GM19397 (cell line): ENCODE data around the gene ZNF420.
"Not testable (repeated sequence)": the region's sequence is repeated elsewhere in the genome, so short reads cannot be mapped to it uniquely, and the experiment has no call there.

Experiments
- ATAC-seq: cut with Tn5 transposase; IDR thresholded peaks from one replicate; pipeline ENCODE4 v1.9.1; 2021; ENCODE audit warnings: mild to moderate bottlenecking, moderate library complexity; ENCODE audit not compliant: unreplicated experiment

Gene ZNF420

DNA sequence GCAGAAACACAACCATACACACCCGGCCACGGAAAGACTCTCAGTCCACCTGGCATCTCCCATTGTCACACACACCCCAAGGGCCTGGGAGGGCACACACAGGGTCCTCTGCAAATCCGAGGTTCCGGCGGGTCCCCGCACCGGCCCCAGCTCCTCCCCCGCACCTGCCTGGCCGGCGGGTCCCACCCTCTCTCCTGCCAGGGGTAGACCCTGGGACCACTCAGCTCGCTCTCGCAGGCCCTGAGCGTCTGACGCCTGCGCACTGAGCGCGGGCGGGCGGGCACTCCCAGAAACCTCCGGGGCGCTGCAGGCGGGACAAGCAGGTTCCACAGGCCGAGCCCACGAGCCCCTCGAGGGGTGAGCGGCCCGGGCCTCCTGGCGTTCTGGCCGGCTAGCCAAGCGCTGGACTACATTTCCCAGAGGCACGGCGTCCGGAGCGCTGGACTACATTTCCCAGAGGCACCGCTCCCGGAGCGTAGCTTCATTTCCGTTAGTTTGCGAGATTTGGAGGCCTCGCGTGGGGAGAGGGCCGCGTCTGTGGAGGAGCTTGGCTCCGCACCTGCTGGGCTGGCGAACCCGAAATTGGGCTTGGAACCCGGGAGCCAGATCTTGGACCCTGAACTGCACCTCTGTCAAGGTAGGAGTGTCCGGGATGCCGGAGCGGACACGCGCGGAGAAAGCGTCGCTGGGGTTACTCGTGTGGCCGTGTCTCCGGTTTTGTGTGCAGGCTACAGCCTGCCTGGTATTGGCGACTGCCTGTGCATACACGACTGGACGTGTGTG, at the start of gene ZNF420:
Gene ZNF420, plus strand, starts transcription at position 500 of the 783 bp plus-strand sequence. CDS start 10,686 bp downstream, outside the sequence.
- ATAC-seq = peak; percentile 97

DNA sequence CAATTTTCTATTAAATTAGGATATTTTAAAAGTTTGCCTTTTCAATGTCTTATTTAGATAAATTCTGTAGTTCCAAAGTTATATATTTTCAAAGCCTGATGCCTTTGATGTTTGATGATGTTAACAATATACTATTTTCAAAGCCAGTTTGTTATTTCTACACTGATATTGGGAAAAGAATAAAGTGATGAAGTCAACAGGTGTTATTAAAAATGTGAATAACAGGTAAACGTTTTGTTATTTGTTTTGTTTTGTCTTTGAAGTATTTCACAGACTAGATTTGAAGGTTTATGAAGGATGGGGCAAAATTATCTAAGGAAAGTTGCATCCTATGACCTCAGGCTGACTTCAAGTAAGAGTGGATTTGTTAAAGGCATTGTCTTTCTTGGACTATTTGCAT, 33.1 kb upstream of the ZNF420 start:
- ATAC-seq = no peak

DNA sequence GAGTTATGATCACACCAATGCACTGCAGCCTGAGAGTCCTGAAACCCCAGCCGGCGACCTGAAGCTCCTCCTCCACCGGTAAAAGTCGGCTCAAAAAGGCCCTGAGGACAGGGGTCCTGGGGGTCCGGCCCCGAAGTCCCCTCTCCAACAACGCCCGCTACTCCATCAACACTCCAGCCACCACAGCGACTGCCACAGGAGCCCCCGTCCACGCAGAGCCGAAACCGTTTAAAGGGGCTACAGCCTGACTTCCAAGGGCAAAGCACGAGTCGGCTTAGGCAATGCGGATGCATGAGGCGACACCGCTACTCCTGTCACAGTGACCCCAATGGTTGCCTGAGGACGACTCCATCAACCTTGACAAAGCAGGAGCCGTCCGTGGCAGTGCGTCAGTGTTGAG, 22.9 kb upstream of the ZNF420 start:
- no peak for ATAC-seq

DNA sequence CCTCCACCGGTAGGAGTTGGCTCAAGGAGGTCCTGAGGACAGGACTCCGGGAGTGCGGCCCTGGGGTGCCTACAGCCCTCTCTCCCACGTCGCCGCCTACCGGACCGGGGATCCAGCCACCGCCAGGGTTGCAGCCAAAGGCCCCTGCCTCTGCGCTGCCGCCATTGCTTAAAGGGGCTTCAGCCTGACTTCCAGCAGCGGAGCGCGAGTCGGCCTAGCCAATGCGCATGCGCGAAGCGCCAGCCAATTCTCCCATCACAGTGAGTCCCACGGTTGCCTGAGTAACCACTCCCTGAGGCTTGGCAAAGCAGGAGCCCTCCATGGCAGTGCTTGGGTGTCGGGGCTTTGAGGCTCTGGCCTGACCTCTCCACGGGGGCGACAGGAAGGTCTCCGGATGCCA, 21.5 kb upstream of the ZNF420 start:
- no peak for ATAC-seq

DNA sequence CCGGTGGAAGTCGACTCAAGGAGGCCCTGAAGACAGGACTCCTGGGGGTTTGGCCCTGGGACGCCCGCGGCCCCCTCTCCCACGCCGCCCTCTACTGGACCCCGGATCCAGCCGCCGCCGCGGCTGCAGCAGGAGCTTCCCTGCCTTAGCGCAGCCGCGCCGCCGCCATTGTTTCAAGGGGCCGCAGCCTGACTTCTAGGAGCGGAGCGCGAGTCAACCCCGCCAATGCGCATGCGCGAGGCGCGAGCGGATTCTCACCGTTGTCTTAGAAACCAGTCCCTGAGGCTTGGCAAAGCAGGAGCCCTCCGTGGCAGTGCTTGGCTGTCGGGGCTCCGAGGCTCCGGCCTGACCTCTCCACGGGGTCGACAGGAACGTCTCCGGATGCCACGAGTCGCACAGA, 19.1 kb upstream of the ZNF420 start:
- no peak for ATAC-seq

DNA sequence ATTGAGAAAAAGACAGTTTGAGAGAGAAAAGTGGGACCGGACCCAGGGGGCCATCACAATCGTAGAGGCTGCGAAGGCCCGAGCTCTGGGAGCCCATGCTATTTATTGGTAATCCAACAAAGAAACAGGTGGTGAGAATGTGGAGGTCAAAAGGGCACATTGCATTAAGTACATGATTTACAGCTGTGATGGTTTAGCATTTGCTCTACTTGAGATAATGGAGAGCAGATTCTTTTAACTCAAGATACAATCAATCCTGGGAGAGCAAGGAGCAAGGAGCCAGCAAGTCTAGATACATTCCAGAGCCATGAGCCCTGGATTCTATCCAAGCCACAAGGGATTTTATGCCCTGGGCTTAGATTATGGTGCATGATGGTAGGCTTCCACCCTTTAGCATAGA, 13.3 kb upstream of the ZNF420 start:
- not testable (repeated sequence) for ATAC-seq

DNA sequence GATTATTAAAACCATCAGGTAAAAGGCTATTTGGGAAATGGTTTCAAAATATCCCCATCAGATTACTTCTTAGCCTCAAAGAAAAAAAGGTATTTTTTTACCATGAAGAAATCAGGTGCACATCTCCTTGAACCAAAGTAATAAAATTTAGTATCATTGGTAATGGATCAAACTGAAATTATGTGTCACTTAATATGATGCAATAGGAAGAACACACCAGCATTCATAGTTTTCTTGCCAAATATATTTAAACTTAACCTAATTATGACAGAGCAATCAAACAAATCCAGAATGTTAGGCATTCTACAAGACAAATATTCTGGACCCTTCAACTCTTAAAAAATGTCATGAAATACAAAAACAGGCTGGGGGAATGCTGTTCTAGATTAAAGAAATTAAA, 4.1 kb upstream of the ZNF420 start:
- ATAC-seq = no peak

DNA sequence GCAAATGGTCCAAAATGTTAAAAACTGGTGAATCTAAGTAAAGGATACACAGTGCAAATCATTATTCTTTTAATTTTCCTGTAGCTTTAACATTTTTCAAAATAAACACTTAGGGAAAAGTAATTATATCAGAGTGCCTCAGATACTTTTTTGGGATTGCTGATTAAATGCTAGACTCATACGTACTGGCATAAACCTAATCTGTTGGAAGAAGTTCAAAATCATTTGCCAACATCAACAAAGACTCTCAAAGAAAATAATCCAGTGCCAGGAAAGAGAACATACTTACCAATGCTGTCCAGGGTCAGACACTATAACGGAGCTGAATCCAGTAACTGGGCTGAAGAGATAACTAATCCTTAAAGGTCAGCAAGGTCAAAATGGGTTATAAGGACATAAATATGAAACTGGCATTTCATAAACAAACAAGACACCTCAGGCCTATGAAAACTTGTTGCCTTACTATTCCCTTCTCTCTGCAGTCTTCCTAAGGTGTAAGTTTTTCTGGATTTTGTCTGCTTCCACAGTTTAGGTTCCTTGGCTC, 3.3 kb upstream of the ZNF420 start:
- no peak for ATAC-seq

DNA sequence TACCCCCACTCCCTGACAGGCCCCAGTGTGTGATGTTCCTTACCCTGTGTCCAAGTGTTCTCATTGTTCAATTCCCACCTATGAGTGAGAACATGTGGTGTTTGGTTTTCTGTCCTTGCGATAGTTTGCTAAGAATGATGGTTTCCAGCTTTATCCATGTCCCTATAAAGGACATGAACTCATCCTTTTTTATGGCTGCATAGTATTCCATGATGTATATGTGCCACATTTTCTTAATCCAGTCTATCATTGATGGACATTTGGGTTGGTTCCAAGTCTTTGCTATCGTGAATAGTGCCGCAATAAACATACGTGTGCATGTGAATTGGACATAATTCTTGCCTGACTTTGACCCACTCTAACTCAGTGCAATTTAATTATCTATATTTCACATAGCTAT, 1.7 kb upstream of the ZNF420 start:
- ATAC-seq = not testable (repeated sequence)

DNA sequence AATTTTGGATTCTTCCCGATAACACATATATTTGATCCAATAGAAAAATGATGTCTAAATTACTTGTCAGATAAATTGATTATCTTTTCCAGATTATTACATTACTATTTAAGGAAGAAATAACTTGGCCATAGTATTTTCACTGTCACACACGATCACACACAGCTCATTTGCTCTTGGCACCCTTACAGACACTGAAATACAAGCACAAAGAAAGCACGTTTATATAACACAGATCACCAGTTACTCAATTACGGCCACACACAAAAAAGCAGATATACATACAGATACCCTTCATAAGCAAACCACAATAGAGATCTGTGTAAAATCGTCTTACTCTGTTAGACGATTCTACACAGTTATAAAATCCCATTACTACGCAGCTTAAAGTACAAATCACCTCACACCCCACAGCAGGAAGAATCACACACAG, 716 bp upstream of the ZNF420 start:
- no peak for ATAC-seq

DNA sequence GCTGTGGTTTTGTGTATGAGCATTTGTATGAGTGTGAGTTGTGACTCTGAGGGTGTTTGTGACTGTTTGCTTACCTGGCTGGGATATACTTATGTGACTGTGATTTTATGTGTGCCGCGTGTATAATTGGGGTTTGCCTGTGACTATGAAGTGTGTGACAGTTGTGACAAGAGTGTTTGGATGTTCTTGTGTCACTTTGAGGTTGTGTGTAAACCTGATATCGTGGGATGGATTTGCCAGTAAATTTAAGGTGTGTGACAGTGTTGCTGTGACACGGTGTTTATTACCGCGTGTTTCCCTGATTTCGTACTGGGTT, 442 bp downstream of the ZNF420 start:
- ATAC-seq = no peak

DNA sequence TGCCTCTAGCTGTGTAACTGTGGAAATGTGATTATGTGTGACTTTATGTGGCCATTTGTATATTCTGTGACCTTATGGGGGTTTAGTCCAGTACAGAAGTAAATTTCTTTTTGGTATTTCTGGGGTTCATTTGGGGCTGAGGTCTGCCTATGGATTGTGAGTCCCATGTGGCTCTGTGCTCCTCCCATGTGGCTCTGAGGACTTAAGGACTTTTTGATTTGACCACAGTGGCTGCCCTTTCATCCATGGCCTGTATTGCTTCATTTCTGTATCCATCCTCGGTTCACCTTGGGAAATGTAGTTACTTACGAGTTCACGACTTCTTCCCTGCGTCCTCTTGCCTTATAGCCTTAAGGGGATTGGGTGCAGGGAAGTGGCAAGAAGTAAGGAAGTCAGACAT, 1.0 kb downstream of the ZNF420 start:
- ATAC-seq = no peak

DNA sequence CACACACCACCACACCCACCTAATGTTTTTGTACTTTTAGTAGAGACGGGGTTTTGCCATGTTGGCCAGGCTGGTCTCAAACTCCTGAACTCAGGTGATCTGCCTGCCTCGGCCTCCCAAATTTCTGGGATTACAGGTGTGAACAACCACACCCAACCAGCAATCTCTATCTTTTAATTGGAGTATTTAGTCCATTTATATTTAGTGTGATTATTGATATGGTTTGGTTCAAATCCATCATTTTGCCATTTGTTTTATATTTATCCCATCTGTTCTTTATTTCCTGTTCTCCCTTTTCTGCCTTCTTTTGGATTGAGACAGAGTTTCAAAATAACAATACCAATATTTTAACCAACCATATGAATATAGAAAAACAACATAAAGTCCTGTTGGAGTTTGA, 4.1 kb downstream of the ZNF420 start:
- ATAC-seq = no peak

DNA sequence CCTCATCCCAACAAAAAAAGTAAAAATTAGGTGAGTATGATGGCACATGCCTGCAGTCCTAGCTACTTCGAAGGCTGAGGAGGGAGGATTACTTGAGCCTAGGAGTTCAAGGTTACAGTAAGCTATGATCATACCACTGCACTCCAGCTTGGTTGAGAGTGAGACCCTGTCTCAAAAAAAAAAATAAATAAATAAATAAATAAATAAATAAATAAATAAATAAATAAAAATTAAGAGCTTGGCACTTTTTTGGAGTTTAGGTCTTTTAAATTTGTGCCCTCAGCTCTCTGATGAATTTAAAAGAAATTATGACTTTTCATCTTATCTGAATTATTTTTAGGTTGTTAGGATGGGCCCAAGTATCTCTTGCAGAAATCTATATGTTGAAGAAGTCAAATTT, 8.9 kb downstream of the ZNF420 start:
- no peak for ATAC-seq

DNA sequence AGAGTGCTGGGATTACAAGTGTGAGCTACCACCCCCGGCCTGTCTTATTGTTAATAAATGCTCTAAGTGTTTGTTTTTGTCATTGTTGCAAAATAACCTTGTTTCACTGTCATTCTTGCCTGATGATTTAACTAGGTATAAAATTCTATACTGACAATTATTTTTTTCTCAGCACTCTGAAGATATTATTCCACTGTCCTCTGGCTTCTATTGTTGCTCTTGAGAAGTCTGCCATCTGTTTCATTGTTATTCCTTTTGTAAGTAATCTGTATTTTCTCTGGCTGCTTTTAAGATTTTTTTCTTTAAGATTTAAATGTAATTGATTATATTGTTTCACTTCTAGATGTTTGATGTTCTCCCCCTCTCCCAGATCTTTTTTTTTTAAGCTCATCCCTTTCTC, 17.6 kb downstream of the ZNF420 start:
- no peak for ATAC-seq

DNA sequence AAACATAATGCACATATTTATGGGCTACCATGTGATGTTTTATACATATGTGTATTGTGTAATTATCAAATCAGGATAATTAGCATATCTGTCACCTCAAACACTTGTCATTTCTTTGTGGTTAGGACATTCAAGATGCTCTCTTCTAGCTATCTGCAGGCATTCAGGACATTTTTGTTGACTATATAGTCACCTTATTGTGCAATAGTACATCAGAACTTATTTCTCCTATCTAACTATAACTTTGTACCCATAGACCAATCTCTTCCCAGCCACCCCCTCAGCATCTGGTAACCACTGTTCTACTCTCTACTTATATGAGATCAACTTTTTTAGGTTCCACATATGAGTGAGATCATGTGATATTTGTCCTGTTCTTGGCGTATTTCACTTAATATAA, 20.3 kb downstream of the ZNF420 start:
- no peak for ATAC-seq

DNA sequence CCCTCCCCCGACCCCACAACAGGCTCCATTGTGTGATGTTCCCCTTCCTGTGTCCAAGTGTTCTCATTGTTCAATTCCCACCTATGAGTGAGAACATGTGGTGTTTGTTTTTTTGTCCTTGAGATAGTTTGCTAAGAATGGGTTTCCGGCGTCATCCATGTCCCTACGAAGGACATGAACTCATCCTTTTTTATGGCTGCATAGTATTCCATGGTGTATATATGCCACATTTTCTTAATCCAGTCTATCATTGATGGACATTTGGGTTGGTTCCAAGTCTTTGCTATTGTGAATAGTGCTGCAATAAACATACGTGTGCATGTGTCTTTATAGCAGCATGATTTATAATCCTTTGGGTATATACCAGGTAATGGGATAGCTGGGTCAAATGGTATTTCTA, 25.9 kb downstream of the ZNF420 start:
- ATAC-seq = not testable (repeated sequence)

DNA sequence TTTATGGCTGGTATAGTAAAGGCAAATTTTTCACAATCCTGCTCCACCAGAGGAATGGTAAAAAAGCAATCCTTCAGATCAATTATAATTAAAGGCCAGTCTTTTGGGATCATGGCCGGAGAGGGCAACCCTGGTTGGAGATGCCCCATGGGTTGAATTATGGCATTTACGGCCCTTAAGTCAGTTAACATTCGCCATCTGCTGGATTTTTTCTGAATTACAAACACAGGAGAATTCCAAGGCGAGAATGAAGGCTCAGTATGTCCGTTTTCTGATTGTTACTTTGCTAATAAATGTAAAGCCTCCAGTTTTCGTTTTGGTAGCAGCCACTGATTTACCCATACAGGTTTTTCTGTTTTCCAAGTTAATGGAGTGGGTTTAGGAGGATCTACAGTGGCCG, 33.5 kb downstream of the ZNF420 start:
- not testable (repeated sequence) for ATAC-seq

DNA sequence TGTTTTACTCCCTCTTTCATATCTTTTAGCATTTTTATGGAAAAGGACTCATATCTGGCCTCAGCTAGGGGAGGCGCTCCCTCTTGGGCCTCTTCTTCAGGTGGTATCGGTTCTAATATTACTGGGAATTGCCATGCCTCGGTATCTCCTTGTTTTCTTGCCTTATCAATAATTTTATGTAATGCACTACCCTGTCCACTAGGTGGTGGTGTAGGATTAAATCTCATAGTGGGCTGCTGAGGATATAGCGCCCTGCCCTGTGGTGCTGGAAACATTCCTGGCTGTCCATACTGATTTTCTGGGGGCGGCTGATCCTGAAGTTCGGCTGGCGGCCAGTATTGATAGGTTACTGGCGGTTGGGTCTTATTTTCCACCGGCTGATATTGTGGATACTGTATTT, 35.8 kb downstream of the ZNF420 start:
- no peak for ATAC-seq

DNA sequence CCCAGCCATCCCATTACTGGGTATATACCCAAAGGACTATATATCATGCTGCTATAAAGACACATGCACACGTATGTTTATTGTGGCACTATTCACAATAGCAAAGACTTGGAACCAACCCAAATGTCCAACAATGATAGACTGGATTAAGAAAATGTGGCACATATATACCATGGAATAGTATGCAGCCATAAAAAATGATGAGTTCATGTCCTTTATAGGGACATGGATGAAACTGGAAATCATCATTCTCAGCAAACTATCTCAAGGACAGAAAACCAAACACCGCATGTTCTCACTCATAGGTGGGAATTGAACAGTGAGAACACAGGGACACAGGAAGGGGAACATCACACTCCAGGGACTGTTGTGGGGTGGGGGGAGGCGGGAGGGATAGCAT, 43.9 kb downstream of the ZNF420 start:
- ATAC-seq = not testable (repeated sequence)

DNA sequence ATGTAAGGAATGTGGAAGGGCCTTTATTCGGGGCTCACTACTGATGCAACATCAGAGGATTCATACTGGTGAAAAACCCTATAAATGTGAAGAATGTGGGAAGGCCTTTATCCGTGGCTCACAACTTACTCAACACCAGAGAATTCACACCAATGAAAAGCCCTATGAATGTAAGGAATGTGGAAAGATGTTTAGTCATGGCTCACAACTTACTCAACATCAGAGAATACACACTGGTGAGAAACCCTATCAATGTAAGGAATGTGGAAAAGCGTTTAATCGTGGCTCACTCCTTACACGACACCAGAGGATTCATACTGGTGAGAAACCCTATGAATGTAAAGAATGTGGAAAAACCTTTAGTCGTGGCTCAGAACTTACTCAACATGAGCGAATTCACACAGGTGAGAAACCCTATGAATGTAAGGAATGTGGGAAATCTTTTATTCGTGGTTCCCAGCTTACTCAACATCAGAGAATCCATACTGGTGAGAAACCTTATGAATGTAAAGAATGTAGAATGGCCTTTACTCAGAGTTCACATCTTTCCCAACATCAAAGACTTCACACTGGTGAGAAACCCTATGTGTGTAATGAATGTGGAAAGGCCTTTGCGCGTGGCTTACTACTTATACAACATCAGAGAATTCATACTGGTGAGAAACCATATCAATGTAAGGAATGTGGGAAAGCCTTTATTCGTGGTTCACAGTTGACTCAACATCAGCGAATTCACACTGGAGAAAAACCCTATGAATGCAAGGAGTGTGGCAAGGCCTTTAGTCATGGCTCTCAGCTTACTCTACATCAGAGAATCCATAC, 50.0 kb downstream of the ZNF420 start:
- ATAC-seq = no peak

DNA sequence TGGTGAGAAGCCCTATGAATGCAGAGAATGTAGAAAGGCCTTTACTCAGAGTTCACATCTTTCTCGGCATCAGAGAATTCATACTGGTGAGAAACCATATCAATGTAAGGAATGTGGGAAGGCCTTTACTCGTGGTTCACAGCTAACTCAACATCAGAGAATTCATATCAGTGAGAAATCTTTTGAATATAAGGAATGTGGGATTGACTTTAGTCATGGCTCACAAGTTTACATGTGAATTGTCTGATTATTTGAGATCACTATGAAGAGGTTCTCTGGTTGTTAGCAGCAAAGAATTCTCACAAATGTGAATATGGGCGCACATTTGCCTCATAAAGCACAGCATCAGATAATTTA, 50.6 kb downstream of the ZNF420 start:
- no peak for ATAC-seq
